Ovary (tissue), 3 donors: Measurements from ENCODE around the gene CFAP65.

Source experiments
- CTCF ChIP-seq, 3 donors: fragments of 450-650 bp in 2 of 3; fragments of 200-600 bp in 1 of 3; IDR thresholded peaks; one replicate each; pipeline versions ENCODE4 v1.5.1 to v1.8.0; 2016 to 2022; ENCODE audit warnings: antibody characterized with exemption in 3 of 3, mild to moderate bottlenecking in 1 of 3
- EP300 ChIP-seq: sonication (generic); formaldehyde crosslinking; IDR thresholded peaks from one replicate; pipeline ENCODE4 v1.6.1; 2017; ENCODE audit warnings: antibody characterized with exemption
- donor health status: DM: no; HTN: no; CAD: no.

GRCh38 chr2:218999881-219000568, 41.3 kb downstream of the CFAP65 start:
- TF ChIP-seq CTCF (IDR thresholded peaks at IDR 0.05) (no peak), EP300 (no peak)
